Body of pancreas (tissue), 4 donors: ENCODE measurements around the gene CCSER2. TPM values are rescaled to one million over a fixed set of nuclear protein-coding genes. Genes with fewer than 3 reads are reported as not detected.

Source experiments
- ATAC-seq: fragments of 150-250 bp; one replicate; pipeline ENCODE4 v1.9.1; 2016
- DNase-seq, 4 donors: peaks; one replicate each; pipeline ENCODE4 v3.0.0-alpha.2; 2019
- H3K27ac ChIP-seq, 4 donors: fragments of 200-600 bp; sonication (generic); 1 replicate in 3 of 4; 2 replicates in 1 of 4; pipeline versions ENCODE4 v1.5.1 to v1.6.1; 2016 to 2019; ENCODE audit warnings: mild to moderate bottlenecking in 1 of 4, mixed read lengths in 1 of 4, moderate library complexity in 1 of 4
- H3K27me3 ChIP-seq, 2 donors: fragments of 200-600 bp; sonication (generic); one replicate each; pipeline ENCODE4 v1.6.0; 2016; ENCODE audit warnings: mild to moderate bottlenecking in 1 of 2
- H3K36me3 ChIP-seq, 2 donors: fragments of 200-600 bp; sonication (generic); replicated peaks in 1 of 2; 2 replicates each; pipeline ENCODE4 v1.5.1; 2016; ENCODE audit warnings: low read depth in 2 of 2; ENCODE audit not compliant: insufficient read depth in 1 of 2
- H3K4me1 ChIP-seq: fragments of 200-600 bp; sonication (generic); one replicate; pipeline ENCODE4 v1.6.0; 2016
- H3K4me3 ChIP-seq, 2 donors: fragments of 200-600 bp; sonication (generic); 1 replicate in 1 of 2; 2 replicates in 1 of 2; pipeline ENCODE4 v1.5.1; 2016 to 2019
- H3K9me3 ChIP-seq, 3 donors: fragments of 200-600 bp; sonication (generic); 1 replicate in 2 of 3; 2 replicates in 1 of 3; pipeline ENCODE4 v1.5.1; 2016
- CTCF ChIP-seq, 7 experiments: fragments of 450-650 bp in 4 of 7; fragments of 200-600 bp in 3 of 7; sonication (generic) in 3 of 7; IDR thresholded peaks; one replicate each; pipeline ENCODE4 v1.5.1; 2016 to 2019; ENCODE audit warnings: antibody characterized with exemption in 7 of 7
- POLR2A ChIP-seq, 3 donors: fragments of 450-650 bp; IDR thresholded peaks; one replicate each; pipeline ENCODE4 v1.6.1; 2016; ENCODE audit warnings: antibody characterized with exemption in 3 of 3, mild to moderate bottlenecking in 2 of 3
- WGBS, 2 donors: methylation state at CpG; one replicate each; pipeline ENCODE4 v1.1.5; 2017; 5-methylcytosine and 5-hydroxymethylcytosine counted together
- intact Hi-C: fragments of 100-400 bp; cut with DNase I; formaldehyde crosslinking; loops from one replicate; pipeline ENCODE4 v1.15.1; 2023
- total RNA-seq, 2 donors: library from RNA; depleted of rRNA; stranded (reverse); fragments of >200 nt; gene quantifications; one replicate each; pipeline ENCODE4 v1.1.0, GENCODE V29; 2016

CCSER2 gene
- total RNA-seq, 2 donors from 2014 or later = 14.5 to 20.0 TPM

- Histone ChIP-seq H3K27me3 (no peaks in the 10 kb centered on the region), H3K4me1 (no peaks in the 10 kb centered on the region), H3K9me3 (no peaks in the 10 kb centered on the region), H3K4me3 (no peak overlapping the region), H3K27ac (no peak overlapping the region), H3K36me3 (no peaks in the 10 kb centered on the region)
- TF ChIP-seq CTCF (IDR thresholded peaks at IDR 0.05) (no peak), POLR2A (IDR thresholded peaks at IDR 0.05) (no peak)
- DNase-seq (no peak), ATAC-seq (no peak)
- intact Hi-C loops = no loop called here
- 85 to 90% methylated on average over 4 of the region's 4 CpGs for whole genome bisulfite sequencing, 2 donors
Measured at GRCh38 chr10:84390364-84390763, 62.0 kb downstream of the CCSER2 start.

- H3K4me1 ChIP-seq = no peaks in the 10 kb centered on the region
- intact Hi-C loops = no loop called here
- no peak for TF ChIP-seq CTCF (IDR thresholded peaks at IDR 0.05)
- no peak for TF ChIP-seq POLR2A (IDR thresholded peaks at IDR 0.05)
- H3K36me3 ChIP-seq = no peaks in the 10 kb centered on the region
- no peak for ATAC-seq
- no peak overlapping the region for H3K27ac ChIP-seq
- WGBS, 2 donors = 88 to 93% methylated on average over 4 of the region's 4 CpGs
- no peaks in the 10 kb centered on the region for H3K27me3 ChIP-seq
- H3K4me3 ChIP-seq = no peak overlapping the region
- DNase-seq = no peak
- H3K9me3 ChIP-seq = no peaks in the 10 kb centered on the region
Measured at GRCh38 chr10:84391326-84391725, 62.9 kb downstream of the CCSER2 start.

GRCh38 chr10:84392181-84392580 is 63.8 kb downstream of the CCSER2 start:
- Histone ChIP-seq H3K4me1 (no peaks in the 10 kb centered on the region), H3K36me3 (no peaks in the 10 kb centered on the region), H3K9me3 (no peaks in the 10 kb centered on the region), H3K27me3 (no peaks in the 10 kb centered on the region), H3K4me3 (no peak overlapping the region), H3K27ac (no peak overlapping the region)
- no peak for ATAC-seq
- no peak for TF ChIP-seq CTCF (IDR thresholded peaks at IDR 0.05)
- no peak for TF ChIP-seq POLR2A (IDR thresholded peaks at IDR 0.05)
- intact Hi-C loops = no loop called here
- WGBS, 2 donors = 58 to 75% methylated on average over 2 of the region's 2 CpGs
- DNase-seq = no peak

GRCh38 chr10:84395581-84395980 is 67.2 kb downstream of the CCSER2 start:
- Histone ChIP-seq H3K27ac (no peak overlapping the region), H3K27me3 (no peaks in the 10 kb centered on the region), H3K4me1 (peaks cover 11% of the 10 kb centered on the region), H3K4me3 (no peak overlapping the region), H3K36me3 (no peaks in the 10 kb centered on the region), H3K9me3 (no peaks in the 10 kb centered on the region)
- no peak for ATAC-seq
- WGBS, 2 donors = 94 to 95% methylated on average over 2 of the region's 2 CpGs
- TF ChIP-seq CTCF (IDR thresholded peaks at IDR 0.05) (no peak), POLR2A (IDR thresholded peaks at IDR 0.05) (no peak)
- intact Hi-C loops = no loop called here
- DNase-seq = no peak

GRCh38 chr10:84397735-84398144 is 69.4 kb downstream of the CCSER2 start:
- ATAC-seq = no peak
- Histone ChIP-seq H3K4me1 (peaks cover 11% of the 10 kb centered on the region), H3K9me3 (no peaks in the 10 kb centered on the region), H3K27me3 (no peaks in the 10 kb centered on the region), H3K27ac (no peak overlapping the region), H3K4me3 (no peak overlapping the region), H3K36me3 (no peaks in the 10 kb centered on the region)
- DNase-seq = no peak
- intact Hi-C loops = no loop called here
- WGBS, 2 donors = 45 to 51% methylated on average over 2 of the region's 2 CpGs
- TF ChIP-seq POLR2A (IDR thresholded peaks at IDR 0.05) (no peak), CTCF (IDR thresholded peaks at IDR 0.05) (no peak)
